Posterior vena cava (tissue), 2 donors: ENCODE results near the gene COX19. TPM values are rescaled to one million over a fixed set of nuclear protein-coding genes. Genes with fewer than 3 reads are reported as not detected.

Experiments used
- DNase-seq: peaks from one replicate; pipeline ENCODE4 v3.0.0-alpha.2; 2020; ENCODE audit warnings: low spot score
- intact Hi-C, 2 donors: fragments of 100-400 bp; cut with DNase I; formaldehyde crosslinking; loops; one replicate each; pipeline versions ENCODE4 v1.14.1 to v1.14.2; 2022 to 2023
- total RNA-seq, 2 donors: library from RNA; stranded (reverse); fragmentation: NEBNext Ultra II Directional; extraction: Animal tissue kit (Norgen Biotek cat#: 25700); gene quantifications; one replicate each; pipeline ENCODE4 v1.2.1, GENCODE V29; 2021
- donor health status: DM: yes; HTN: yes; CAD: no.
- donor health status: DM: yes; HTN: yes; CAD: no.

The COX19 gene
- total RNA-seq, 2 donors from 2014 or later = 5.9 to 8.4 TPM

DNA sequence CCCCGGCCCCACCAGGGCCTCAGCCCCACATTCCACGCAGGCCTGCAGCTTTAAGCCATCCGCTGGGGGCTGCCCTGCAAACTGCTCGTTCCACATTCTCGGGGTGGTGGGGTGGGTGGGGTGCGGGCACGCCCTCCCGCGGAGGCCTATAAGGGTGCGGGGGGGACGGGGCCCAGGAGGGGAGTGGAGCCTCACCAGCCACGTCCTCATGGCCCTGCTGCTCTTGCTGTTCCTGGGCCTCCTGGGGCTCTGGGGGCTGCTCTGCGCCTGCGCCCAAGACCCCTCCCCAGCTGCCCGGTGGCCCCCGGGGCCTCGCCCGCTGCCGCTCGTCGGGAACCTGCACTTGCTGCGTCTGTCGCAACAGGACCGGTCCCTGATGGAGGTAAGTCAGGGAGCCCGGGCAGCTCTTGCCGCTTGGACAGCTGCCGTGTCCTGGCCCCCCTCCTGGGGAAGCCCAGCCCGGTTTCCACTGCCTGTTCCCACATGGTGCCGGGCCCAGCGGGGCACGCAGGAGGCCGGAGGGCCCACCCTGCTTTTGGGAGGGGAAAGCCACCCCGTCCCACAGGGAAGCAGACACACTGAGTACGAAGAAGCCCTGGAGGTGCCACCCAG, 7.8 kb upstream of the COX19 start, which contains the start of gene CYP2W1:
Gene CYP2W1 (plus strand): TSS at position 178 of the 612 bp plus-strand sequence. CDS start 31 bp downstream, at position 209.
- intact Hi-C loops = no loop called here
- DNase-seq = no peak

DNA sequence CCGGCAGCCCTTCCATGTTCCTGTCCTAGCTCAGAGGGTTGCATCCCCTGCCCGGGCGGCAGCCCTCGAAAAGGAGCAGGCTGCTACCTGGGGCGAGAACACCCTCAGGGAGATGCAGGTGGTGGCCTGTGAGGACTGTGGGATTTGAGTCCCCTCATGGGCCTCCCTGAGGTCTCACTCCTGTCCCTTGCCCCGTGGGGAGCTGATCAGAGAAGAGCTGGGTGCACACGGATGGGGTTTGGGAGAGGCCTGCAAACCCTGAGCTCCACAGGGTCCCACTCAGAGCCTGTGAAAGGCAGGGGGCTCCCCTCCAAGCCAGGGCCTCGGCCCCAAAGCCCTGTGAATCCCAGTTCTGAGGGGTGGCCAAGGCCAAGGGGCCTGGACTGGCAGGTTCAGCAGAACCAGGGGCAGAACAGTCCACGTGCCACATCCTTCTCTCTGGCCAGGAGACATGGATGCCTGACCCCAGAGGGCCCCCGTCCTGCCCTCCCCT, 7.2 kb upstream of the COX19 start:
- intact Hi-C loops = no loop called here
- no peak for DNase-seq

DNA sequence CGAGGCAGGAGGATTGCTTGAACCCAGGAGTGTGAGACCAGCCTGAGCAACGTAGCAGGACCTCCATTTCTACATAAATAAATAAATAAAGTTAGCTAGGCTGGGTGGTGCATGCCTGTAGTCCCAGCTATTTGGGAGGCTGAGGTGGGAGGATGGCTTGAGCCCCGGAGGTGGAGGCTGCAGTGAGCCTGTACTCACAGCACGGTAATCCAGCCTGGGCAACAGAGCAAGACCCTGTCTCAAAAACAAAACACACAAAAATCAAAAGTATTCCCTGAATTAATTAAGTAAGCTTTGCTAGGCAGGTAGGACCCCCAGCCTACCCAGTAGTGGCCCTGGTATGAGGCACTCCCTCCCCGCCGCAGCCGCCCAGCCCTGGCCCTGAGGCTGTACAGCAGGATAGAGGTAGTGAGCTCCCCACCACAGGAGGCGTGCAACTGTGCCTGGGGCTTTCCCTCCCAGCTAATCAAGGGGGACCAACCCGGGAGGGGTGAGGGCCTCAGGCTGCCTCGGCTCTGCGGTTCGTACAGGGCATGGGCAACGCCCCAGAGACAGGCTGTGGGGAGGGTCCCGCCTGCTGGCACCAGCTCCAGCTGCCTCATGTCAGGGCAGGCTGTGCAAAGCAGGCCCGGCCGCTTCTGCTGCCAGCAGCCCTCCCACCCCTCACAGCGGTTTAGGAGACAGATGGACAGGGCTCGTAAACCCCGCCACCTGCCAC, 6.6 kb upstream of the COX19 start:
- intact Hi-C loops = no loop called here

DNA sequence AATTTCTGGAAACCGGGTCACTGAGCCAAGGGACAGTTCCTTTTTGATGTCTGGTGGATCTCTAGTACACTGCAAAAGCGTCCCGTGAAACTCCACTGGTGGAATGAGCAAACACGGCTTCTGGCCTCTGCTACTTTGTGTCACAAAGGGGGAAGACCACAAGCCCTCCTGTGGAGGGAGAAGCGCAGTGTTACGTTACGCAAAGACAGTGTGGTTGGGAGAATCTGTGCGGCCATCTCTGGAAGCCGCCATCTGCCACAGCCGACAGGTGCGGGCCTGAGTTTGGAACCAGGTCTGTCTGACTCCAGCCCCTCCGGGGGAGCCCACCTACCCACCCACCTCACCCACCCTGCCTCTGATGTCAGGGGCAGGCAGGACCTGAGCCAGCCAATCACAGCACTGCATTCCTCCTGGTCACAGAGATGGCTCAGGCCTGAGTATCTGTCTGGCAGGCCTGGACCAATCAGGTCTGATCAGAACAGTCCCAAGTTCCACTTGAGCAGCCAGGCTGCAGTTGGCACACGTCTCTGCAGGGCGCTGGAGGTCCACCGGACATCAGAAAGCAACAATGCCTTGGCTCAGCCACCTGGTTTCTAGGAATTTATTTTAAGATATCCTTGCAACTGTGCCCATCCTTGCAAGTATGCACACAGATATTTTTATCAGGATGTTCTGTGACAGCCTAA, 4.7 kb upstream of the COX19 start:
- intact Hi-C loops = no loop called here
- DNase-seq = no peak

More for the DNA sequence above, 6.6 kb upstream of the COX19 start:
- DNase-seq = no peak

GRCh38 chr7:979151-979550, 3.8 kb upstream of the COX19 start:
- DNase-seq = no peak
- intact Hi-C loops = no loop called here

GRCh38 chr7:978416-979091, 3.2 kb upstream of the COX19 start:
- DNase-seq = no peak
- intact Hi-C loops = no loop called here

GRCh38 chr7:978049-978346, 2.6 kb upstream of the COX19 start:
- intact Hi-C loops = no loop called here
- DNase-seq = no peak

GRCh38 chr7:977326-978048, 2.1 kb upstream of the COX19 start:
- intact Hi-C loops = no loop called here
- no peak for DNase-seq

GRCh38 chr7:976901-977325, 1.6 kb upstream of the COX19 start:
- intact Hi-C loops = no loop called here
- no peak for DNase-seq

GRCh38 chr7:975702-976473, 539 bp upstream of the COX19 start:
- intact Hi-C loops = no loop called here
- no peak for DNase-seq

DNA sequence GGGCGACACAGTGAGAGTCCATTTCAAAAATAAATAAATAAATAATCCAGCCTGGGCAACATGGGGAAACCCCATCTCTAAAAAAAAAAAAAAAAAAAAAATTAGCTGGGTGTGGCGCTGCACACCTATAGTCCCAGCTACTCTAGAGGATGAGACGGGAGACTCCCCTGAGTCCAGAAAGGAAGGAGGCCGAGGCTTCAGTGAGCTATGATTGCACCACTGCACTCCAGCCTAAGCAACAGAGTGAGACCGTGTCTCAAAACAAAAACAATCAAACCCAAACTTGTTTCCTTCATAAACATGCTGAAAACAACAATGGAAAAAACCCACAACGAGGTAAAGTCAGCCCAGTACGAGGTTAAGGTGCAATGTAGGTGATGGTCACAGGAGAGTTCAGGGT, 1.2 kb downstream of the COX19 start:
- intact Hi-C loops = no loop called here
- no peak for DNase-seq

GRCh38 chr7:973312-973711, 2.0 kb downstream of the COX19 start:
- DNase-seq = no peak
- intact Hi-C loops = no loop called here

DNA sequence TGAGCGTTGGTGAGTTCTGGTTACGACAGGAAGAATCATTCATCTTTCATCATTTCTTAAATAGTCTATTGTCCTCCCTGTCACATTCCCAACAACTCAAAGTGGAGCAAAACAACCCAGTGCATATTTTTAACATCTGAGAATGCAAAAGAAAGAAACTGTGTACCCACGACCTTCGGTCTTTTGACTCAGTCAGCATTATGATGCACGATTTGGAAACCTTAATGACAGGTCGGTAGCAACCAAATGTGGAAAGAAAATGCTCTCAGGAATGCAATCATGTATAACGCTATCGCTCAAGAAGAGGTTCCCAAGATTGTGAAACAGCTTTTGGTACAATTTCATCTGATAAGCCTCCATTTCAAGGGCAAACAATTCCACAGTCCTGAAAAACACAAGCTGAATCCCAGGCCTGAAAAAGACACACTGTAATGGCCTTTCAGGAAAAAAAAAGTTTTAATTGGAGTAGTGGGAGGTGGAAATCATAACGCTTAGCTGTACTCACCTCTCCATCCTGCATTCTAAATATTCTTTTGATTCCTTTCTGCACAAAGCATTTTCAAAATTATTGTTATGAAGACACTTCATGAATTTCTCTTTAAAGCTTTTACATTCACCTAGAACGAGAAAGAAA, 2.6 kb downstream of the COX19 start:
- DNase-seq = no peak
- intact Hi-C loops = no loop called here

GRCh38 chr7:972110-972509, 3.2 kb downstream of the COX19 start:
- intact Hi-C loops = no loop called here

GRCh38 chr7:970744-971143, 4.6 kb downstream of the COX19 start:
- no peak for DNase-seq
- intact Hi-C loops = no loop called here

More at GRCh38 chr7:972110-972509, 3.2 kb downstream of the COX19 start:
- no peak for DNase-seq

GRCh38 chr7:969403-969802, 5.9 kb downstream of the COX19 start:
- intact Hi-C loops = no loop called here
- DNase-seq = no peak

DNA sequence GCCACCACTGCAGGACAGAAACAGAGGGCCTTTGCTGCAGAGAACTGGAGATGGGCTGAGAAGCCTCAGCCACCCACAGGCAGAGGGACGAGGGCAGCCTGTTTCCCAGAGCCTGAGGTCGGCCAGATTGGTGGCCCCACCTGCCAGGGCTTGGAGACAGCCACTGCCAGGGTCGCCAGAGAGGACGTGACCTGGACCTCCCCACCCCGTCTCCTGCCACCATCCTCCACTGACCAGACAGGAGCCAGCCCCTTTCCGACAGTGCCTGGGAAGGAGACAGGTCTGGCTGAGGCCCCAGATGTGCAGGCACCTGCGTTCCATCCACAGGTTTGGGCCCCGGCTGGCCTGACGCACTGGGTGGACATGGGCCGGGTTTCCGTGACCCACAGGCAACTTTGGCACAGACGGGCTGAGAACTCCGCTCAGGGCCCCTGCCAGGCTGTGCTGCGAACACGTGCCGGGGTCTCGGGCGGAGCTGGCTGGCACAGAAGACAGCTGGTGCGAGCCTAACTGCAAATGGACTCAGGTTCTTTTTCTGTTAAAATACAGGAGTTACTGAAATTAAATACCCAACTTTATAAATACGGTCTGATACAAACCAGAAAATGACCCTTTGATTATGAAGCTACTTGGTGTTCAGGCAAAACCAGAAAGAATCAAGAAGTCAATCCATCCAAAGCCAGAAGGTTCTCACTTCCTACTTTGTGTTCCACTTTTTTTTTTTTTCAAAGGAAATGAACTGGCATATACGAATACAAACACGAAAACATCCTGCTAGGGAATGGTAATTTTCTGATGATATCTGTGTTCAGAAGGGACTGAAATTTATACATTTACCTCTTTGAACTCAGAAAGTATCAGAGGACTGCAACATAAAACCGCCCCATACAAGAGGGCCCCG, 6.9 kb downstream of the COX19 start:
- no peak for DNase-seq
- intact Hi-C loops = no loop called here
